NB4 (cell line): ENCODE results near the gene LRP1B.

ENCODE experiments used
- MYC ChIP-seq: IDR thresholded peaks from 2 replicates; pipeline ENCODE4 v1.6.1; 2011; ENCODE audit warnings: low read depth, low read length
- POLR2A ChIP-seq: IDR thresholded peaks from 2 replicates; pipeline ENCODE4 v1.6.1; 2011; ENCODE audit warnings: mild to moderate bottlenecking; ENCODE audit not compliant: insufficient read length; ENCODE audit errors: extremely low read depth
- TF ChIP-seq, protein P1 (sequence below): IDR thresholded peaks from one replicate; pipeline ENCODE4 v1.5.1; 2012; ENCODE audit warnings: low read depth, low read length
- TF ChIP-seq, protein P2 (sequence below): IDR thresholded peaks from 2 replicates; pipeline ENCODE4 v1.6.1; 2011; ENCODE audit warnings: low read depth, low read length

DNA sequence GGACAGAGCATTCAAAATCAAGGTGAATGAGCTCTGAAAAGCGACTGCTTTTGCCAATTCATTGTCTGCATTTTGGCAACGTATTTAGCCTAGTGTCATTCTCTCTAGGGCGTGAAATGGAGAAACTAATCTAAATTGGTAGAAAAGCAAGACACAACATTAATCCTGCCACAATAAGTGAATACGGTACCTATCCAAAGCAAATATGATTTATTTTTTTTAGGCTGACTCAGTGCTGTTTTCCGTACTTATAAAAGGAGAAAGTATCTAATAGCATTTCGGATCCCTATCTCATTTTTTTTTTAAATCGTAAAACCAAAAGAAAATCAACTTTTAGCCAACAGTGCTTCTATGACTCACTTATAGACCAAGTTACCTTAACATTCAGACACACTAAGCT lies 672.5 kb downstream of the LRP1B start:
- TF ChIP-seq POLR2A (no peak), MYC (no peak)
- TF ChIP-seq, protein P1, sequence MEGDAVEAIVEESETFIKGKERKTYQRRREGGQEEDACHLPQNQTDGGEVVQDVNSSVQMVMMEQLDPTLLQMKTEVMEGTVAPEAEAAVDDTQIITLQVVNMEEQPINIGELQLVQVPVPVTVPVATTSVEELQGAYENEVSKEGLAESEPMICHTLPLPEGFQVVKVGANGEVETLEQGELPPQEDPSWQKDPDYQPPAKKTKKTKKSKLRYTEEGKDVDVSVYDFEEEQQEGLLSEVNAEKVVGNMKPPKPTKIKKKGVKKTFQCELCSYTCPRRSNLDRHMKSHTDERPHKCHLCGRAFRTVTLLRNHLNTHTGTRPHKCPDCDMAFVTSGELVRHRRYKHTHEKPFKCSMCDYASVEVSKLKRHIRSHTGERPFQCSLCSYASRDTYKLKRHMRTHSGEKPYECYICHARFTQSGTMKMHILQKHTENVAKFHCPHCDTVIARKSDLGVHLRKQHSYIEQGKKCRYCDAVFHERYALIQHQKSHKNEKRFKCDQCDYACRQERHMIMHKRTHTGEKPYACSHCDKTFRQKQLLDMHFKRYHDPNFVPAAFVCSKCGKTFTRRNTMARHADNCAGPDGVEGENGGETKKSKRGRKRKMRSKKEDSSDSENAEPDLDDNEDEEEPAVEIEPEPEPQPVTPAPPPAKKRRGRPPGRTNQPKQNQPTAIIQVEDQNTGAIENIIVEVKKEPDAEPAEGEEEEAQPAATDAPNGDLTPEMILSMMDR: no peak
- TF ChIP-seq, protein P2, sequence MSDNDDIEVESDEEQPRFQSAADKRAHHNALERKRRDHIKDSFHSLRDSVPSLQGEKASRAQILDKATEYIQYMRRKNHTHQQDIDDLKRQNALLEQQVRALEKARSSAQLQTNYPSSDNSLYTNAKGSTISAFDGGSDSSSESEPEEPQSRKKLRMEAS: no peak
